Cardiac fibroblast (primary cell): ENCODE data around the gene ZNF385B.
"Not testable (repeated sequence)": the region's sequence is repeated elsewhere in the genome, so short reads cannot be mapped to it uniquely, and the experiment has no call there.

Source experiments
- DNase-seq, 2 donors: peaks; one replicate each; pipeline versions ENCODE4 v3.0.0 to v3.0.0-alpha.2; 2010; ENCODE audit warnings: low read depth in 2 of 2
- H3K4me3 ChIP-seq, 2 donors: replicated peaks in 1 of 2; 1 replicate in 1 of 2; 2 replicates in 1 of 2; pipeline ENCODE4 v1.5.1; 2011; ENCODE audit warnings: low read depth in 2 of 2, low read length in 2 of 2, mild to moderate bottlenecking in 2 of 2, moderate library complexity in 1 of 2
- CTCF ChIP-seq: IDR thresholded peaks from one replicate; pipeline ENCODE4 v1.5.1; 2011; ENCODE audit warnings: low read depth, mild to moderate bottlenecking, low read length, inconsistent platforms

ZNF385B gene

GRCh38 chr2:179636100-179636980 is 225.1 kb downstream of the ZNF385B start:
- no peak overlapping the region for H3K4me3 ChIP-seq
- TF ChIP-seq CTCF, result no peak
- no peak for DNase-seq

GRCh38 chr2:179631769-179632385 is 229.5 kb downstream of the ZNF385B start:
- H3K4me3 ChIP-seq, DNase-seq: not testable (repeated sequence)

- H3K4me3 ChIP-seq, DNase-seq: not testable (repeated sequence)
These were observed 231.6 kb downstream of the ZNF385B start for GRCh38 chr2:179629776-179630175.

- TF ChIP-seq CTCF, result no peak
- DNase-seq, result peak in 1 of 2 donors; percentile 8
- no peak overlapping the region for H3K4me3 ChIP-seq
These were observed 235.2 kb downstream of the ZNF385B start for GRCh38 chr2:179626261-179626660.

- no peak overlapping the region for H3K4me3 ChIP-seq
- no peak for DNase-seq
- TF ChIP-seq CTCF, result no peak
These were observed 238.6 kb downstream of the ZNF385B start for GRCh38 chr2:179622635-179623300.

GRCh38 chr2:179622112-179622511 is 239.3 kb downstream of the ZNF385B start:
- H3K4me3 ChIP-seq, result no peak overlapping the region
- peak in 1 of 2 donors; percentile 7 for DNase-seq
- TF ChIP-seq CTCF, result no peak

- no peak for TF ChIP-seq CTCF
- H3K4me3 ChIP-seq, result no peak overlapping the region
- no peak for DNase-seq
These were observed 241.4 kb downstream of the ZNF385B start for GRCh38 chr2:179619947-179620467.
